GM23248 (cell line): Measurements from ENCODE around the gene HOMER1. TPM values are rescaled to one million over a fixed set of nuclear protein-coding genes. Genes with fewer than 3 reads are reported as not detected.
A peak's percentile ranks its signal among the peaks of the same experiment; 100 is the strongest.

ENCODE experiments used
- DNase-seq: peaks from one replicate; pipeline ENCODE4 v3.0.0-alpha.2; 2015
- H2AFZ ChIP-seq: fragments of 200-600 bp; sonication (generic); 2 replicates; pipeline ENCODE4 v1.6.1; 2016; ENCODE audit warnings: antibody characterized with exemption
- H3F3A ChIP-seq: fragments of 200-600 bp; sonication (generic); 2 replicates; pipeline ENCODE4 v1.6.1; 2016; ENCODE audit warnings: mild to moderate bottlenecking, antibody characterized with exemption, mixed run types; ENCODE audit not compliant: insufficient read depth
- H3K27ac ChIP-seq: fragments of 200-600 bp; sonication (generic); 2 replicates; pipeline ENCODE4 v1.5.1; 2016; ENCODE audit warnings: mild to moderate bottlenecking
- H3K27me3 ChIP-seq: fragments of 200-600 bp; sonication (generic); replicated peaks from 2 replicates; pipeline ENCODE4 v1.6.1; 2016; ENCODE audit warnings: mild to moderate bottlenecking; ENCODE audit not compliant: insufficient read depth
- H3K36me3 ChIP-seq: fragments of 200-600 bp; sonication (generic); 2 replicates; pipeline ENCODE4 v1.6.1; 2016; ENCODE audit warnings: low read depth, mild to moderate bottlenecking
- H3K4me1 ChIP-seq: fragments of 200-600 bp; sonication (generic); 2 replicates; pipeline ENCODE4 v1.6.1; 2016; ENCODE audit warnings: mild to moderate bottlenecking; ENCODE audit not compliant: insufficient read depth
- H3K4me2 ChIP-seq: fragments of 200-600 bp; sonication (generic); one replicate; pipeline ENCODE4 v1.6.1; 2016; ENCODE audit warnings: mild to moderate bottlenecking; ENCODE audit not compliant: unreplicated experiment
- H3K4me3 ChIP-seq: fragments of 200-600 bp; sonication (generic); 2 replicates; pipeline ENCODE4 v1.5.1; 2016; ENCODE audit warnings: mild to moderate bottlenecking
- H3K79me2 ChIP-seq: fragments of 200-600 bp; sonication (generic); 2 replicates; pipeline ENCODE4 v1.6.1; 2016; ENCODE audit warnings: mild to moderate bottlenecking; ENCODE audit not compliant: insufficient read depth
- H3K9ac ChIP-seq: fragments of 200-600 bp; sonication (generic); 2 replicates; pipeline ENCODE4 v1.6.1; 2016; ENCODE audit warnings: mild to moderate bottlenecking
- H3K9me2 ChIP-seq: fragments of 200-600 bp; sonication (generic); 2 replicates; pipeline ENCODE4 v1.6.1; 2016; ENCODE audit warnings: mixed run types, mild to moderate bottlenecking, moderate library complexity; ENCODE audit not compliant: insufficient read depth
- H3K9me3 ChIP-seq: fragments of 200-600 bp; sonication (generic); one replicate; pipeline ENCODE4 v1.6.1; 2017; ENCODE audit warnings: low read depth
- H4K20me1 ChIP-seq: fragments of 200-600 bp; sonication (generic); 2 replicates; pipeline ENCODE4 v1.6.0; 2016; ENCODE audit not compliant: insufficient read depth
- EZH2 ChIP-seq: fragments of 200-600 bp; sonication (generic); IDR thresholded peaks from 2 replicates; pipeline ENCODE4 v1.6.1; 2018; ENCODE audit warnings: antibody characterized with exemption, mild to moderate bottlenecking; ENCODE audit not compliant: insufficient read depth, poor library complexity, severe bottlenecking
- EZH2phosphoT487 ChIP-seq: fragments of 200-600 bp; sonication (generic); IDR thresholded peaks from 2 replicates; pipeline ENCODE4 v1.6.1; 2018; ENCODE audit warnings: antibody characterized with exemption, moderate library complexity, mild to moderate bottlenecking, low read depth; ENCODE audit not compliant: insufficient read depth
- WGBS, 2 experiments: methylation state at CpG; one replicate each; pipeline ENCODE4 v1.1.6; 2015 to 2017; ENCODE audit warnings: low lambda C conversion rate in 2 of 2, low coverage in 1 of 2; ENCODE audit errors: missing lambda C conversion rate in 2 of 2; 5-methylcytosine and 5-hydroxymethylcytosine counted together
- in situ Hi-C: fragments of 300-500 bp; cut with MboI; formaldehyde crosslinking; loops from 2 replicates; pipeline ENCODE4 v1.15.0; 2020
- polyA plus RNA-seq: library from polyadenylated mRNA; unstranded; fragments of >200 nt; fragmentation: Nextera tagmentation; extraction: Ambion mirVana; gene quantifications from 2 replicates; pipeline ENCODE4 v1.2.1, GENCODE V29; 2016
- total RNA-seq: library from RNA; depleted of rRNA; stranded (reverse); fragments of >200 nt; shearing (Covaris generic); gene quantifications from 2 replicates; pipeline ENCODE4 v1.2.3, GENCODE V29; 2014

HOMER1 gene
- total and polyA plus RNA-seq, 2 experiments from 2014 or later, result 5.3 to 6.1 TPM

GRCh38 chr5:79526928-79527327, 13.0 kb upstream of the HOMER1 start:
- WGBS, 2 experiments, result 72 to 73% methylated on average over 5 of the region's 5 CpGs

GRCh38 chr5:79526493-79526892, 12.6 kb upstream of the HOMER1 start:
- H4K20me1 ChIP-seq, result no peaks in the 10 kb centered on the region
- no peaks in the 10 kb centered on the region for H3K27me3 ChIP-seq
- no peaks in the 10 kb centered on the region for H3K9me3 ChIP-seq
- H3K4me3 ChIP-seq, result no peak overlapping the region
- H3K4me2 ChIP-seq, result no peak overlapping the region
- TF ChIP-seq EZH2phosphoT487 (no peak), EZH2 (no peak)
- no peaks in the 10 kb centered on the region for H3K4me1 ChIP-seq
- H3K79me2 ChIP-seq, result no peaks in the 10 kb centered on the region
- no peak for DNase-seq
- H3K9ac ChIP-seq, result no peak overlapping the region
- 16 to 20% methylated on average over 2 of the region's 2 CpGs for WGBS, 2 experiments
- in situ Hi-C loops, result no loop called here
- H2AFZ ChIP-seq, result no peak overlapping the region
- no peaks in the 10 kb centered on the region for H3F3A ChIP-seq
- H3K9me2 ChIP-seq, result no peaks in the 10 kb centered on the region
- no peak overlapping the region for H3K27ac ChIP-seq
- no peaks in the 10 kb centered on the region for H3K36me3 ChIP-seq

More at GRCh38 chr5:79526928-79527327, 13.0 kb upstream of the HOMER1 start:
- Histone ChIP-seq H3K36me3 (no peaks in the 10 kb centered on the region), H2AFZ (no peak overlapping the region), H3K9me3 (no peaks in the 10 kb centered on the region), H3K4me1 (no peaks in the 10 kb centered on the region), H3K9ac (no peak overlapping the region), H3K27ac (no peak overlapping the region), H3K79me2 (no peaks in the 10 kb centered on the region), H3F3A (no peaks in the 10 kb centered on the region), H4K20me1 (no peaks in the 10 kb centered on the region), H3K4me3 (no peak overlapping the region), H3K9me2 (no peaks in the 10 kb centered on the region), H3K4me2 (no peak overlapping the region), H3K27me3 (no peaks in the 10 kb centered on the region)
- no peak for DNase-seq
- in situ Hi-C loops, result no loop called here
- no peak for TF ChIP-seq EZH2phosphoT487
- no peak for TF ChIP-seq EZH2

GRCh38 chr5:79521156-79521555, 7.2 kb upstream of the HOMER1 start:
- H3K9me2 ChIP-seq, result no peaks in the 10 kb centered on the region
- TF ChIP-seq EZH2phosphoT487 (no peak), EZH2 (no peak)

GRCh38 chr5:79518718-79519117, 4.8 kb upstream of the HOMER1 start:
- no peaks in the 10 kb centered on the region for H3K9me3 ChIP-seq
- no peaks in the 10 kb centered on the region for H3K4me1 ChIP-seq
- H3K9ac ChIP-seq, result no peak overlapping the region
- no peak for DNase-seq
- WGBS, 2 experiments, result 83 to 94% methylated on average over 1 of the region's 1 CpG
- in situ Hi-C loops, result no loop called here
- H3F3A ChIP-seq, result 0 out of 2 replicates have a peak, but pooled peaks cover 6% of the 10 kb centered on the region
- no peaks in the 10 kb centered on the region for H3K27me3 ChIP-seq
- no peaks in the 10 kb centered on the region for H3K9me2 ChIP-seq
- no peaks in the 10 kb centered on the region for H4K20me1 ChIP-seq
- no peaks in the 10 kb centered on the region for H3K79me2 ChIP-seq
- TF ChIP-seq EZH2 (no peak), EZH2phosphoT487 (no peak)
- no peak overlapping the region for H3K4me2 ChIP-seq
- no peak overlapping the region for H3K4me3 ChIP-seq
- no peaks in the 10 kb centered on the region for H3K36me3 ChIP-seq
- H3K27ac ChIP-seq, result no peak overlapping the region
- H2AFZ ChIP-seq, result no peak overlapping the region

More at GRCh38 chr5:79521156-79521555, 7.2 kb upstream of the HOMER1 start:
- Histone ChIP-seq H4K20me1 (no peaks in the 10 kb centered on the region), H2AFZ (no peak overlapping the region), H3F3A (0 out of 2 replicates have a peak, but pooled peaks cover 6% of the 10 kb centered on the region), H3K27me3 (no peaks in the 10 kb centered on the region), H3K27ac (no peak overlapping the region), H3K4me3 (no peak overlapping the region), H3K9me3 (no peaks in the 10 kb centered on the region), H3K36me3 (no peaks in the 10 kb centered on the region), H3K79me2 (no peaks in the 10 kb centered on the region), H3K4me1 (no peaks in the 10 kb centered on the region), H3K4me2 (no peak overlapping the region), H3K9ac (no peak overlapping the region)
- 82 to 83% methylated on average over 1 of the region's 1 CpG for WGBS, 2 experiments
- in situ Hi-C loops, result no loop called here
- DNase-seq, result no peak

- Histone ChIP-seq H3K27me3 (no peaks in the 10 kb centered on the region), H3K4me1 (no peaks in the 10 kb centered on the region), H3K9ac (no peak overlapping the region), H3K9me3 (no peaks in the 10 kb centered on the region), H3K4me2 (no peak overlapping the region), H3K36me3 (no peaks in the 10 kb centered on the region), H3K9me2 (no peaks in the 10 kb centered on the region), H4K20me1 (no peaks in the 10 kb centered on the region), H3K79me2 (peaks cover 5% of the 10 kb centered on the region), H3K4me3 (no peak overlapping the region), H3F3A (0 out of 2 replicates have a peak, but pooled peaks cover 6% of the 10 kb centered on the region), H3K27ac (no peak overlapping the region), H2AFZ (0 out of 2 replicates have a peak overlapping the region, but pooled peaks have one; percentile 55)
- in situ Hi-C loops, result no loop called here
- no peak for DNase-seq
- no peak for TF ChIP-seq EZH2phosphoT487
- WGBS, 2 experiments, result 88 to 89% methylated on average over 3 of the region's 3 CpGs
These were observed 3.7 kb upstream of the HOMER1 start for GRCh38 chr5:79517601-79518000.
